Sigmoid colon (tissue), 7 donors: ENCODE measurements around the gene KIF2A. TPM values are rescaled to one million over a fixed set of nuclear protein-coding genes. Genes with fewer than 3 reads are reported as not detected.

Source experiments
- DNase-seq: peaks from one replicate; pipeline ENCODE4 v3.0.0-alpha.2; 2019
- H3K27ac ChIP-seq, 4 donors: fragments of 200-600 bp; sonication (generic); one replicate each; pipeline ENCODE4 v1.5.1; 2016 to 2019; ENCODE audit warnings: mild to moderate bottlenecking in 1 of 4
- H3K27me3 ChIP-seq, 3 donors: fragments of 200-600 bp; sonication (generic); one replicate each; pipeline ENCODE4 v1.5.1; 2019; ENCODE audit warnings: mild to moderate bottlenecking in 1 of 3
- H3K36me3 ChIP-seq, 4 donors: fragments of 200-600 bp; sonication (generic); one replicate each; pipeline ENCODE4 v1.5.1; 2016 to 2019
- H3K4me1 ChIP-seq, 4 donors: fragments of 200-600 bp; sonication (generic); one replicate each; pipeline ENCODE4 v1.5.1; 2017 to 2019
- H3K4me3 ChIP-seq, 4 donors: fragments of 200-600 bp; sonication (generic); one replicate each; pipeline ENCODE4 v1.5.1; 2017 to 2019; ENCODE audit warnings: mild to moderate bottlenecking in 2 of 4, moderate library complexity in 1 of 4
- H3K9me3 ChIP-seq, 4 donors: fragments of 200-600 bp in 3 of 4; sonication (generic) in 3 of 4; one replicate each; pipeline versions ENCODE4 v1.5.1 to v1.6.1; 2013 to 2019
- EP300 ChIP-seq, 4 donors: sonication (generic); formaldehyde crosslinking; IDR thresholded peaks; one replicate each; pipeline ENCODE4 v1.6.1; 2017; ENCODE audit warnings: antibody characterized with exemption in 4 of 4
- POLR2A ChIP-seq, 2 donors: fragments of 450-650 bp; IDR thresholded peaks; one replicate each; pipeline ENCODE4 v1.6.1; 2016; ENCODE audit warnings: antibody characterized with exemption in 2 of 2, mild to moderate bottlenecking in 2 of 2, moderate library complexity in 2 of 2
- POLR2AphosphoS5 ChIP-seq, 4 donors: sonication (generic); formaldehyde crosslinking; IDR thresholded peaks; one replicate each; pipeline ENCODE4 v1.6.1; 2017; ENCODE audit warnings: antibody characterized with exemption in 4 of 4
- WGBS, 2 donors: extraction: QIAGEN DNeasy Blood & Tissue Kit; methylation state at CpG; one replicate each; pipeline ENCODE4 v1.1.7; 2013; 5-methylcytosine and 5-hydroxymethylcytosine counted together
- intact Hi-C: fragments of 100-400 bp; cut with DNase I; formaldehyde crosslinking; loops from one replicate; pipeline ENCODE4 v1.15.1; 2023
- polyA plus RNA-seq, 3 donors: library from polyadenylated mRNA; stranded (reverse); fragments of 200-250 nt; gene quantifications; one replicate each; pipeline ENCODE4 v1.2.3, GENCODE V29; 2013
- total RNA-seq, 4 donors: library from RNA; depleted of rRNA; stranded (reverse); fragments of >200 nt; gene quantifications; one replicate each; pipeline ENCODE4 v1.1.0, GENCODE V29; 2016
- TF ChIP-seq, protein P1 (sequence below), 4 experiments: fragments of 450-650 bp in 3 of 4; fragments of 200-600 bp in 1 of 4; IDR thresholded peaks; one replicate each; pipeline ENCODE4 v1.5.1; 2016 to 2019; ENCODE audit warnings: antibody characterized with exemption in 4 of 4, mild to moderate bottlenecking in 3 of 4, moderate library complexity in 2 of 4
- donor health status: healthy with polysubstance abuse.
- donor health status: Bipolar disorder and iron deficiency.
- donor health status: healthy.

Gene KIF2A
- total and polyA plus RNA-seq, 7 donors: 10.2 to 41.7 (median 29.6) TPM

GRCh38 chr5:62418462-62419076, 112.6 kb downstream of the KIF2A start:
- H3K4me3 ChIP-seq: no peak overlapping the region
- H3K9me3 ChIP-seq: no peaks in the 10 kb centered on the region
- intact Hi-C loops: no loop called here
- TF ChIP-seq POLR2A (IDR thresholded peaks at IDR 0.05) (no peak), EP300 (IDR thresholded peaks at IDR 0.05) (no peak), POLR2AphosphoS5 (IDR thresholded peaks at IDR 0.05) (no peak)
- TF ChIP-seq, protein P1, sequence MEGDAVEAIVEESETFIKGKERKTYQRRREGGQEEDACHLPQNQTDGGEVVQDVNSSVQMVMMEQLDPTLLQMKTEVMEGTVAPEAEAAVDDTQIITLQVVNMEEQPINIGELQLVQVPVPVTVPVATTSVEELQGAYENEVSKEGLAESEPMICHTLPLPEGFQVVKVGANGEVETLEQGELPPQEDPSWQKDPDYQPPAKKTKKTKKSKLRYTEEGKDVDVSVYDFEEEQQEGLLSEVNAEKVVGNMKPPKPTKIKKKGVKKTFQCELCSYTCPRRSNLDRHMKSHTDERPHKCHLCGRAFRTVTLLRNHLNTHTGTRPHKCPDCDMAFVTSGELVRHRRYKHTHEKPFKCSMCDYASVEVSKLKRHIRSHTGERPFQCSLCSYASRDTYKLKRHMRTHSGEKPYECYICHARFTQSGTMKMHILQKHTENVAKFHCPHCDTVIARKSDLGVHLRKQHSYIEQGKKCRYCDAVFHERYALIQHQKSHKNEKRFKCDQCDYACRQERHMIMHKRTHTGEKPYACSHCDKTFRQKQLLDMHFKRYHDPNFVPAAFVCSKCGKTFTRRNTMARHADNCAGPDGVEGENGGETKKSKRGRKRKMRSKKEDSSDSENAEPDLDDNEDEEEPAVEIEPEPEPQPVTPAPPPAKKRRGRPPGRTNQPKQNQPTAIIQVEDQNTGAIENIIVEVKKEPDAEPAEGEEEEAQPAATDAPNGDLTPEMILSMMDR (IDR thresholded peaks at IDR 0.05): no peak
- 93 to 94% methylated on average over 4 of the region's 4 CpGs for WGBS, 2 donors
- H3K27me3 ChIP-seq: no peaks in the 10 kb centered on the region
- no peaks in the 10 kb centered on the region for H3K36me3 ChIP-seq
- DNase-seq: no peak
- H3K27ac ChIP-seq: no peak overlapping the region
- peaks cover 0 to 10% (median 4%) of the 10 kb centered on the region in 4 donors for H3K4me1 ChIP-seq

- Histone ChIP-seq H3K27ac (no peak overlapping the region), H3K4me3 (no peak overlapping the region), H3K9me3 (no peaks in the 10 kb centered on the region), H3K4me1 (no peaks in the 10 kb centered on the region), H3K36me3 (no peaks in the 10 kb centered on the region), H3K27me3 (no peaks in the 10 kb centered on the region)
- 94 to 98% methylated on average over 3 of the region's 3 CpGs for WGBS, 2 donors
- intact Hi-C loops: no loop called here
- no peak for TF ChIP-seq POLR2AphosphoS5 (IDR thresholded peaks at IDR 0.05)
- TF ChIP-seq, protein P1 (IDR thresholded peaks at IDR 0.05): no peak
- no peak for TF ChIP-seq POLR2A (IDR thresholded peaks at IDR 0.05)
- TF ChIP-seq EP300 (IDR thresholded peaks at IDR 0.05): no peak
- DNase-seq: no peak
Observed at GRCh38 chr5:62419609-62420008, 113.6 kb downstream of the KIF2A start.

GRCh38 chr5:62421414-62421813, 115.4 kb downstream of the KIF2A start:
- no peak overlapping the region for H3K4me3 ChIP-seq
- no peak for DNase-seq
- no peaks in the 10 kb centered on the region for H3K27me3 ChIP-seq
- intact Hi-C loops: no loop called here
- TF ChIP-seq, protein P1 (IDR thresholded peaks at IDR 0.05): no peak
- TF ChIP-seq POLR2AphosphoS5 (IDR thresholded peaks at IDR 0.05) (no peak), EP300 (IDR thresholded peaks at IDR 0.05) (no peak), POLR2A (IDR thresholded peaks at IDR 0.05) (no peak)
- no peaks in the 10 kb centered on the region for H3K9me3 ChIP-seq
- H3K36me3 ChIP-seq: no peaks in the 10 kb centered on the region
- no peak overlapping the region for H3K27ac ChIP-seq
- no peaks in the 10 kb centered on the region for H3K4me1 ChIP-seq
- 86 to 94% methylated on average over 1 of the region's 1 CpG for WGBS, 2 donors

DNA sequence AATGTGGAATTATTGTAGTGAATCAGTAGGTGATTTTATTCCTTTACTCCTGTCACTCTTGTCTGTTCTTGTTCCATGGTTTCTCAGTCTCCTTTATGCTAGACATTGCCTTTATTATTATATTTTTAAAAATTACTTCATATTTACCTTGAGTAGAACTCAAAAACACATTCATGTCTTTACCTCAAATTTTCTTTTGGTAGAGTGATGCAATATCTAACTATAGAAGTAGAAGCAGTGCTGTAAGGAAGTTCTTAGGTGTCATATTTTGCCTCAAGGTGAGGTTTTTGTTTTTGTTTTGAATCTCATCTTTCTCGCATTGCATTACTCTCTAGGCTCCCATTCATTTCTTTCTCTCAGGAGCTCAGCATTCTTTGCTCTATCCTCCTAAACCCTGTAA, 118.8 kb downstream of the KIF2A start:
- Histone ChIP-seq H3K9me3 (no peaks in the 10 kb centered on the region), H3K4me1 (no peaks in the 10 kb centered on the region), H3K4me3 (no peak overlapping the region), H3K27ac (no peak overlapping the region), H3K27me3 (no peaks in the 10 kb centered on the region), H3K36me3 (no peaks in the 10 kb centered on the region)
- 94 to 97% methylated on average over 1 of the region's 1 CpG for WGBS, 2 donors
- no peak for DNase-seq
- TF ChIP-seq EP300 (IDR thresholded peaks at IDR 0.05): no peak
- TF ChIP-seq, protein P1 (IDR thresholded peaks at IDR 0.05): no peak
- no peak for TF ChIP-seq POLR2AphosphoS5 (IDR thresholded peaks at IDR 0.05)
- no peak for TF ChIP-seq POLR2A (IDR thresholded peaks at IDR 0.05)
- intact Hi-C loops: no loop called here
